Measurements from ENCODE around the gene TMEM40.
"Not testable (repeated sequence)": the region's sequence is repeated elsewhere in the genome, so short reads cannot be mapped to it uniquely, and the experiment has no call there.

The TMEM40 gene

GRCh38 chr3:12750223-12750622 is 8.8 kb downstream of the TMEM40 start:
- DNase-seq: no peak

GRCh38 chr3:12748477-12748876 is 10.6 kb downstream of the TMEM40 start:
- DNase-seq: no peak

GRCh38 chr3:12746419-12746818 is 12.6 kb downstream of the TMEM40 start:
- DNase-seq: no peak

DNA sequence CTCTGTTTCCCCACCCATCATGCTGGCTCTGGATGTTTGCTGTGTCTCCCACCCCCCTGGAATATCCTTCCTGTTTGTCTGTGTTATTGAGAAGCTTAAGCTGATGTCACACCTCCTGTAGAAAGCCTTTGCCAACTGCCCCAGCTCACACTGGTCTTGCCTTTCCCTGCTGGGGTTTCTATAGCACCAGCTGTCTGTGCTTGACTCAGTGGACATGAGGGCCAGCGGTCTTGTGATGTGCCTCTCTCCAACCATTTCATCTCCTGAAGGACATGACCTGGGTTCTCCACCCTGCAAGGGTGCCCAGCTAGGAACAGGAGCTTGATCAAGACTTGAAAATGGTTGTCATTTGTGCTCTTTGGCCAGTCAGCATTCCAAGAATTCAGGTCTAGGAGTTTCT is 14.7 kb downstream of the TMEM40 start:
- no peak for DNase-seq

DNA sequence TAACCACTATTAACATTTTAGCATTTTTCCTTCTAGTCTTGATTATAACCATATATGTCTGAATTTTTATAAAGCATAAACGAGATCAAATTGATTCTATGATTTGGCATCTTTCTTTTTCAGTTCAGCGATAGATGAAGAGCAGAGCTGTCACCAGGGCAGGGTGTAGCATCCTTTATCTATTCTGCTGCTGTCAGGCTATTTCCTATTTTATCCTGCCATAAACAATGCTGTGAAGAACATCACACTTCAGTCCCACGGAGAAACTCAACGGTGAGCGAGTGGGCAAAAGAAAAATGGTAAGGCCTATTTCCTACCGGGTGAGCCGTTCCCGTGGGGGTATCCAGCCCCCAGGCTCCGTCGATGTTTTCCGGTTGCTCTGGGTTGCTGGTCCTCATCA is 15.5 kb downstream of the TMEM40 start:
- no peak for DNase-seq

- no peak for DNase-seq
Measured at GRCh38 chr3:12742330-12743107, 16.5 kb downstream of the TMEM40 start.

- no peak for DNase-seq
Measured at GRCh38 chr3:12741209-12741608, 17.9 kb downstream of the TMEM40 start.

DNA sequence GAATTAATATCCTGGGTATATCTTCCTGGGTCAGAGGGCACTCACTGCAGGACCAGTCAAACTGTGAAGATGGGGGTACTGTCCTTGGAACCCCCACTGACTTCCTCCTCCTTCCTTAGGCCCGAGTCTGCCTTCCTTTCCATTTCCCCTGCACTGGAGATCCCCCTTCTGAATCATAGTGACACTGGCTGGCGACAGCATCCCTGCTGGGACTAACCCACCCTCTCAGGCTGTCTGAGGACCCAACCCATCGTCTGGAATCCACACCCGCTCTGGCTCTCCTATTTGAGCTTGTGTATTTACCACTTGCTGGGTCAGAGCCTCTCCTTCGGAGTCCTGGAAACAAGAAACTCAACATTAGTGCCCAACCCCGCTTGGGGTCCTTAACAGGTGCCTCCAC is 21.2 kb downstream of the TMEM40 start:
- no peak for DNase-seq

GRCh38 chr3:12737319-12737718 is 21.7 kb downstream of the TMEM40 start:
- DNase-seq: no peak

GRCh38 chr3:12734960-12735359 is 24.1 kb downstream of the TMEM40 start:
- no peak for DNase-seq

DNA sequence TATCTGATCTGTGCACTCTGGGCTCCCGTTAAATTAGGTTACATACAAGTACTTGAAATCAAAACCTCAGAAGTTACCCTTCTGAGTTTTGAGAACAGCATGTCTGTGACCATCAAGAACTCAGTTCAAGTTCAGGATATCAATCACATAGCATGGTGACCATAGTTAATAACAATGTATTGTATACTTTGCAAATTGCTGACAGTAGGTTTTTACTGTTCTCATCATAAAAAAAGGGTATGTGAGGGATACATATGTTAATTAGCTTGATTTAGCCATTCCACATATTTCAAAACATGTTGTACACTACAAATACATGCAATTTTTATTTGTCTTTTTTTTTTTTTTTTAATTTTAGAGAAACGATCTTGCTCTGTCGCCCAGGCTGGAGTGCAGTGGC is 25.5 kb downstream of the TMEM40 start:
- no peak for DNase-seq

GRCh38 chr3:12730506-12731242 is 28.4 kb downstream of the TMEM40 start:
- DNase-seq: no peak

DNA sequence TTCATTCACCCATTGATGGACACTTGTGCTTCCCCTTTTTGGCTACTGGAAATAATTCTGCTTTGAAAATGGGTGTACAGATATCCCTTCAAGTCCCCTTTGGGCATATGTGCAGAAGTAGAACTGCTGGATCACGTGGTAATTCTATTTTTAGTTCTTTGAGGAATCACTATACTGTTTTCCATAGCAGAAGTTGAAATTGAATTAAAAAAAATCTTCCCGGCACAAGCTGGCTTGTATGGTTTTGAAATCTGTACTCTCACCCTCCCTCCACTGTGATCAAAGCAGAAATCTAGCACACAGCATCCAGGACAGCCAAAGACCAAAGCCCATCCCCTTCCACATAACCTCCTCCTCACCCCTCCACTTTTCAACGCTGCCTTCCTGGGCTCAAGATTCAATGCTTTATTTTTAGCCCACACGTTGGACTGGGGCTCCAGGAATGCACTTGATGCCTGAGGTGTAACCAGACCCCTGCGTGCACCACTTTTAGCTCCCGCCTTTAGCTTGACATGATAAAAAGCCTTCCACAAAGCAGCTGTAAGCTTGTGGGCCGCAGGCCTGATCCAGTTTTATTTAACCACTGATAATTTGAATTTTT is 29.9 kb downstream of the TMEM40 start:
- no peak for DNase-seq

GRCh38 chr3:12727937-12728336 is 31.1 kb downstream of the TMEM40 start:
- DNase-seq: no peak

DNA sequence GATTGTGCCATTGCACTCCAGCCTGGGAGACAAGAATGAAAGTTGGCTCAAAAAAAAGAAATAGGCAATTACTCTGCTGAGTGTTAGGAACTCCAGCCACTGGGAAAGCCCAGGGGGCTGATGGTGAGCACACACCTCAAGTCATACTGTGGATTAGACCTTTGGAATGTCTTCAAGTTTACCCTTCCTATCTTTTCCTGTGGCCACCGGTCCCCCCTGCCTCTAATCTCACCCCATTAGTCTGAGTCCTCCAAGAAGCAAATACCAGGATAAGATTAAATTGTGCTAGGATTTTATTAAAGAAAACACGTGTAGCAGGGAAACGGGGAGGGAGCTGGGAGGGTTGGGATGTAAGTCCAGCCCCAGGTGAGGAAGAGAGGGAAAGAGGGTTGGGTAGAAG is 31.6 kb downstream of the TMEM40 start:
- DNase-seq: no peak

DNA sequence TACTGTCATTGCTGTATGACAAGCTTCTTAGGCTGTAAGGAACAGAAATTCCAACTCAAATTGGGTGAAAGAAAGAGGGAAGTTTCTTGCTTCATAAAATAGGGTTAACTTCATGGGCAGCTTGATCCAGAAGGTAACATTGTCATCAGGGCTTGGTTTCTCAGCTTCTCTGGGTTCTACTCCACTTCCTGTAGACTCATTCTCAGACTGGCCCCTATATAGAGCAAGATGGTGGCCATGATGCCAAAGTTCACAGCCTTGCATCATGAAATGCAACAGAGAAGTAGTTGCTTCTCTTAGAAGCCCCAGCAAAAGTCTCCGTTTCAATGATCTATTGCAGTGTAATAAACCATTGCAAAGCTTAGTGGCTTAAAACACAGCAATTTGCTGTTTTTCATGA is 33.6 kb downstream of the TMEM40 start:
- DNase-seq: no peak

GRCh38 chr3:12724794-12725193 is 34.3 kb downstream of the TMEM40 start:
- DNase-seq: peak; percentile 37

DNA sequence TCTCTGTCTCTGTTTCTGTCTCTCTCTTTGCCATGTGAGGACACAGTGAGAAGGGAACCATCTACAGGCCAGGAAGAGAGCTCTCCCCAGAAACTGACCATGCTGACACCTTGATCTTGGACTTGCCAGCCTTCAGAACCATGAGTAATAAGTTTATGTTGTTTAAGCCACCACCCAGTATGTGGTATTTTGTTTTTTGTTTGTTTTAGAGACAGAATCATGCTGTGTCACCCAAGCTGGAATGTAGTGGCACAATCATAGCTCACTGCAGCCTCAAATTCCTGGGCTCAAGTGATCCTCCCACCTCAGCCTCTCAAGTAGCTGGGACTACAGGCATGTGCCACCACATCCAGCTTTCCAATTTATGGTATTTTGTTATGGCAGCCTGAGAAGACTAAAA is 35.7 kb downstream of the TMEM40 start:
- DNase-seq: not testable (repeated sequence)

- DNase-seq: no peak
Measured at GRCh38 chr3:12722226-12722625, 36.8 kb downstream of the TMEM40 start.

DNA sequence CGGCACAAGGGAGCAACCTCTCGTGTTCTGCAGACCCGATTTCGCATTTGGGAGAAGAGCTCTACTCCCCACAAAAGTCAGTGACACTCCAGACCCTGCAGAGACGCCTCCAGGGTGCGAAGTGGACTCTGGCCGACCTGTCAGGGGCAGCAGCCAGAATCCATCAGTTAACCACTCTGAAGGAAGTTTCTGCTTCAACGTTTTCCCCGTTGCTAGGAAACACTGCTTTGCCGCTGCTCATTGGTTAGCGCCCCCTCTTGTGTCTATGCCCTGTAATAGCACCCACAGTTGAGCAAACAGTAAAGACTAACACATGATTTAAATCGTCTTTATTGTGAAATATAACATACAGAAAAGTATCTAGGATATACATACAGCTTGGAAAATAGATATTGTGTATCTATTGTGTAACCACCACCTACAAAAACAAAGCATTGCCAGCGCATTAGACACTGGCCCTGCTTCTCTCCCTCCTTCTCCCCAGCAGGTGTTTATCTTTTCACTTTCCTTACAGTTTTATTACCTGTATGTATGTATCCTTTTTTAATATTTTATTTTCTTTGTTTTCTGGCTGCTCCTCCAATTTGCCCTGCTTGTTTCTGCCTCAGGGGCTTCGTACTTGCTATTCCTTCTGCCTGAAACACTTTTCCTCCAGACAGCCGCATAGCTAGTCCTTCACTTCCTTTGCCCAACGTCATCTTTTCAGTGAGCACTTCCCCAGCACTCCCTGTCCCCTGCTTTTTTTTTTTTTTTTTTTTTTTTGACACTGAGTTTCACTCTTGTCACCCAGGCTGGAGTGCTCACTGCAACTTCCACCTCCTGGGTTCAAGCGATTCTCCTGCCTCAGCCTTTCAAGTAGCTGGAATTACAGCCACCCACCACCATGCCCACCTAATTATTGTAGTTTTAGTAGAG is 38.8 kb downstream of the TMEM40 start:
- peak; percentile 93 for DNase-seq

DNA sequence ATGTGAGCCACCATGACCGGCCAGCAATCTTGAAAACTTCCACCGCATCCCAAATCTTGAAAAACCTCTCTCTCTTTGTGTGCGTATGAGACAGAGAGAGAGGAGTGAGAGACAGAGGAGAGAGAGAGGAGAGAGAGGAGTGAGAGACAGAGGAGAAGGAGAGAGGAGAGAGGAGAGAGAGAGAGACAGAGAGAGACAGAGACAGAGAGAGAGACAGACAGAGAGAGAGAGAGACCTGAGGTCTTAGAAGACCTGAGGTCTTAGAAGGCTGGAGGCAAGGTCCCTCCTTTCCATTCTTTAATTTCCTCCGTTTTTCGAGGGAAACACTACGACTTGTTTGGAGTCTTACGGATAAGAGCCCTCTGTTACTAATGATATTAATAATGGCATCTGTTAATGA is 39.5 kb downstream of the TMEM40 start:
- DNase-seq: no peak

- peak; percentile 28 for DNase-seq
Measured at GRCh38 chr3:12716605-12717151, 42.4 kb downstream of the TMEM40 start.

- no peak for DNase-seq
Measured at GRCh38 chr3:12714278-12714677, 44.8 kb downstream of the TMEM40 start.
